SK-N-SH treated with all-trans-retinoic acid at 6 μM for 48 hours (cell line): ENCODE data around the gene TUBB2A.

Experiments
- RARB ChIP-seq: fragments of 250-450 bp; sonication (Bioruptor Pico); IDR thresholded peaks from 2 replicates; pipeline ENCODE4 v1.8.0; 2021; ENCODE audit warnings: mild to moderate bottlenecking, moderate library complexity
- ZFP30 ChIP-seq: fragments of 450-650 bp; formaldehyde crosslinking; IDR thresholded peaks from 2 replicates; pipeline ENCODE4 v1.5.0; 2022; ENCODE audit warnings: mild to moderate bottlenecking, moderate library complexity

DNA sequence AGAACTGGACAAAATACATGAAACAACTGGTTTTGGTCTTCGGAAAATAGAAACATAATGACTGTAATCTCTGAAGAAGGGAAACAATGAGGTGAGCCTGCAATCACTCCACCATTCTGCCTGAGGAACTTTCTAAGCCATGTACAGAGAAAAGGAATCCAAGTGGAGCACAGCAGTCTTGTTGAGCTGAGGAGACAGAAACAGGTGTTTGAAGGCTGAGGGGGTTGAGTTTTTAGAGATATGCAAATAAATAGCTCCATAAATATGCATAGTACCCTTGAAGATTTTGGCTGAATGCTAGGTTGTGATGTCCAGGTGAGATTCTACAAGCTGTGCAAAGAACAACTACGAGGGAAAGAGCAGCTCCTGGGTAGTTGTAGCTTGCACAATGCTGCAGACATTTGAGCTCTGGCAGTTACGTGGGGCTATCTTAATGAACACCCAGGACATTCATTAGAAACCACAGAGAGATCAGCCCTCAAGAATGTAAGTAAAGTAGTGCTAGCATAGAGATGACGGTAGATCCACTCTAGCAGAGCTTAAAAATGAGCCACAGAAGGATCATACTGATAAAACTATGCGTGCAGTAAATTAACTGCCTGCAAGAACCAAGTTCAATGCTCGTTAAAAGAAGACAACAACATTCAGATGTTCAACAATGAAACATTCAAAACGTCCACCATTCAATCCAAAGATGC is 45.8 kb upstream of the TUBB2A start:
- TF ChIP-seq ZFP30, result no peak
- TF ChIP-seq RARB, result no peak
